ENCODE data around the gene CMYA5. TPM values are rescaled to one million over a fixed set of nuclear protein-coding genes. Genes with fewer than 3 reads are reported as not detected.

The CMYA5 gene
- total and polyA plus RNA-seq, 2 donors (not counting 3 experiments of a cell fraction or from before 2014, with no cell fraction given): 0.04 to 0.20 TPM

DNA sequence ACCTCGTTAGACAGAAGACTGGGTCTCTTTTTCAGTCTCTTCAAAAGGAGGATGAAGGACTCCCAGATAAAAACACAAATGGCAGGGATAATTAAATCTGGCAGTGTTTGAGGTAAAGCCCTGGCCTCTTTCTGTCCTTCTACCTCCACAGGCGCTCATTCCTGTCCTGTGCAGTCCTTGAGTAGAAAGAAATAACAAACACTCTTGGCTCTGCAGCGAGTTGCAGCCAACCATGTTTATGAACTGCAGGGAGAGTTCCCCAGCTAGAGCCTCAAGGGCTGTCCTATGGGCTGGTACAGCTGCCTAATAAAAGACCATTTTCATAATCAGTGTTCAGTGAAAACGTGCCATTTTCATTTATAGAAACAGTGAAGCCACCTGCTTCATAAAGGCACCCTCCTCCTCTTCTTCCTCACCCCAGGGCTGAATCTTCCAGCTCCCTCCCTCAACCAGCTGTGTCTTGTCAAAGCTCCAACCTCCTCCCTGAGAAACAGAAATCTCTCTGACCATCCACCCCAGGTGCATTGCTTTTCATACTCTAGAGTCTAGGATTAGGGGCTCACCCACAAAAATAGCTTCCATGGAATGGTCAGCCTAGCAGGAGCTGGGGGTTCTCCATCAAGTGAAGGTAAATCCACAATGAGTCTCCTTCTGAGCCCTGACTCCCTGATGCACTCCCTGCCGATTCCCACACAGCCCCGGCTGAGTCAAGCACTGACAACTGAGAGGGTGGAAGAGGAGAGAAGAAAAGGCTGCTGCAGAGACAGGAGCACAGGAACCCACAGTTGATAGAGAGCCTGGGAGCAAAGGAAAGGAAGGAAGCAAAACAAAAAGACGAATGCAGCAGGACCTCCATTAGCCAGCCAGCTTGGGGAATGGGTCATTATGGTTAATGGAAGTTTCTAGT, 150.7 kb downstream of the CMYA5 start:
- Histone ChIP-seq H3K9me3 (replicated peaks; ENCODE audit: control insufficient read depth, insufficient read depth, low read length) (no peaks in the 10 kb centered on the region), H4K20me1 (replicated peaks; ENCODE audit: control insufficient read depth, extremely low read depth, insufficient read depth, low read length) (no peaks in the 10 kb centered on the region), H3K9me1 (replicated peaks; ENCODE audit: control insufficient read depth, extremely low read depth, insufficient read depth, low read length) (no peaks in the 10 kb centered on the region), H2AFZ (ENCODE audit: low read depth, low read length) (no peak overlapping the region), H3K4me2 (ENCODE audit: insufficient read depth, low read length) (no peak overlapping the region), H3K27ac (ENCODE audit: insufficient read depth, low read depth, low read length) (no peak overlapping the region), H3K4me1 (ENCODE audit: control insufficient read depth, extremely low read depth, insufficient read depth, low read length) (no peaks in the 10 kb centered on the region), H3K27me3 (ENCODE audit: control insufficient read depth in 2 of 2, insufficient read depth in 2 of 2, low read length in 2 of 2) (no peaks in the 10 kb centered on the region), H3K4me3 (replicated peaks in 1 of 3; ENCODE audit: insufficient read depth in 1 of 3, low read depth in 1 of 3, low read length in 3 of 3) (no peak overlapping the region), H3K36me3 (ENCODE audit: control insufficient read depth in 2 of 2, extremely low read depth in 1 of 2, insufficient read depth in 2 of 2, low read length in 2 of 2) (no peaks in the 10 kb centered on the region), H3K9ac (replicated peaks; ENCODE audit: extremely low read depth, insufficient read depth, low read length) (no peak overlapping the region), H3K79me2 (ENCODE audit: control insufficient read depth, insufficient read depth, low read length) (no peaks in the 10 kb centered on the region)
- ChIA-PET POLR2A (no interaction called here), CTCF (interaction anchor here (1.7 kb wide), 2 partner anchors 13 to 18 kb away, joined by 3 to 4 read pairs; no protein-coding TSS in a partner anchor)
- TF ChIP-seq JUN (IDR thresholded peaks at IDR 0.05; ENCODE audit: borderline replicate concordance, insufficient read depth, insufficient read length, low read depth): no peak
- TF ChIP-seq POLR2A (IDR thresholded peaks at IDR 0.05; ENCODE audit: low read depth, low read length): no peak
- TF ChIP-seq, protein P1, sequence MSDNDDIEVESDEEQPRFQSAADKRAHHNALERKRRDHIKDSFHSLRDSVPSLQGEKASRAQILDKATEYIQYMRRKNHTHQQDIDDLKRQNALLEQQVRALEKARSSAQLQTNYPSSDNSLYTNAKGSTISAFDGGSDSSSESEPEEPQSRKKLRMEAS (IDR thresholded peaks at IDR 0.05; ENCODE audit: insufficient read depth, insufficient read length): no peak
- no peak for TF ChIP-seq FOS (IDR thresholded peaks at IDR 0.05; ENCODE audit: borderline replicate concordance, insufficient read depth, low read length)
- no peak for TF ChIP-seq EZH2 (IDR thresholded peaks at IDR 0.05; ENCODE audit: borderline replicate concordance, low read depth, low read length, severe bottlenecking)
- no peak for TF ChIP-seq POLR2AphosphoS5 (IDR thresholded peaks at IDR 0.05; ENCODE audit: insufficient read depth, low read depth, low read length)
- TF ChIP-seq, protein P2, sequence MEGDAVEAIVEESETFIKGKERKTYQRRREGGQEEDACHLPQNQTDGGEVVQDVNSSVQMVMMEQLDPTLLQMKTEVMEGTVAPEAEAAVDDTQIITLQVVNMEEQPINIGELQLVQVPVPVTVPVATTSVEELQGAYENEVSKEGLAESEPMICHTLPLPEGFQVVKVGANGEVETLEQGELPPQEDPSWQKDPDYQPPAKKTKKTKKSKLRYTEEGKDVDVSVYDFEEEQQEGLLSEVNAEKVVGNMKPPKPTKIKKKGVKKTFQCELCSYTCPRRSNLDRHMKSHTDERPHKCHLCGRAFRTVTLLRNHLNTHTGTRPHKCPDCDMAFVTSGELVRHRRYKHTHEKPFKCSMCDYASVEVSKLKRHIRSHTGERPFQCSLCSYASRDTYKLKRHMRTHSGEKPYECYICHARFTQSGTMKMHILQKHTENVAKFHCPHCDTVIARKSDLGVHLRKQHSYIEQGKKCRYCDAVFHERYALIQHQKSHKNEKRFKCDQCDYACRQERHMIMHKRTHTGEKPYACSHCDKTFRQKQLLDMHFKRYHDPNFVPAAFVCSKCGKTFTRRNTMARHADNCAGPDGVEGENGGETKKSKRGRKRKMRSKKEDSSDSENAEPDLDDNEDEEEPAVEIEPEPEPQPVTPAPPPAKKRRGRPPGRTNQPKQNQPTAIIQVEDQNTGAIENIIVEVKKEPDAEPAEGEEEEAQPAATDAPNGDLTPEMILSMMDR (IDR thresholded peaks at IDR 0.05; ENCODE audit: extremely low read depth in 1 of 2, insufficient read depth in 1 of 2, low read depth in 1 of 2, low read length in 2 of 2): no peak
- TF ChIP-seq MYC (IDR thresholded peaks at IDR 0.05; ENCODE audit: low read depth, low read length): no peak
- no peak for TF ChIP-seq GATA2 (IDR thresholded peaks at IDR 0.05; ENCODE audit: insufficient read depth, insufficient read length, low read depth, low read length)
- no TSS peak for BruUV-seq (replicated peaks)
- dilution Hi-C loops (cut with MboI; ENCODE audit: extremely low pct_ligation_motif_present, low sequenced_read_pairs) (no loop called here), intact Hi-C loops (cut with micrococcal nuclease) (no loop called here)
- FAIRE-seq (no peak), DNase-seq (ENCODE audit: low read depth, low spot score) (no peak)

Data from endothelial cell of umbilical vein (primary cell).